Measurements from ENCODE around the gene ASPHD1. TPM values are rescaled to one million over a fixed set of nuclear protein-coding genes. Genes with fewer than 3 reads are reported as not detected.

Gene ASPHD1
- total and polyA plus RNA-seq, 2 of the 8 experiments (the other 6 are each of a cell fraction or from before 2014, with no cell fraction given): 14.5 to 18.6 TPM

- CTCF ChIA-PET (ENCODE audit: partially characterized antibody): interaction anchor here (0.8 to 15.0 kb wide), 4 partner anchors 9 to 173 kb away, joined by 3 to 212 read pairs (median 7); partner anchors contain the start of genes MVP, PAGR1 and TLCD3B
- Histone ChIP-seq H3K36me3 (ENCODE audit: control insufficient read depth in 2 of 4, insufficient read depth in 4 of 4, low read length in 3 of 4) (peaks cover 0 to 11% (median 6%) of the 10 kb centered on the region in 4 experiments; a peak in 5 of 8 replicates), H3K56ac (replicated peaks; ENCODE audit: insufficient read length, low read depth, low read length) (no peak overlapping the region), H3K4me1 (replicated peaks in 1 of 4; ENCODE audit: control insufficient read depth in 3 of 4, insufficient read depth in 4 of 4, low read length in 3 of 4) (no peaks in the 10 kb centered on the region), H3K4me2 (ENCODE audit: insufficient read depth in 1 of 2, low read depth in 2 of 2, low read length in 2 of 2) (no peak overlapping the region), H3K27ac (ENCODE audit: low read depth, low read length) (no peak overlapping the region), H3K23ac (ENCODE audit: insufficient read length) (no peak overlapping the region), H3K27me3 (replicated peaks in 1 of 4; ENCODE audit: control insufficient read depth in 3 of 4, extremely low read depth in 1 of 4, insufficient read depth in 3 of 4, low read length in 3 of 4) (no peaks in the 10 kb centered on the region), H3K23me2 (ENCODE audit: low read depth, low read length) (peaks cover 5% of the 10 kb centered on the region; the same call in 1 of the 2 replicates), H4K91ac (replicated peaks; ENCODE audit: insufficient read length, low read length) (no peak overlapping the region), H3K18ac (ENCODE audit: extremely low read depth, low read length) (no peak overlapping the region), H4K8ac (ENCODE audit: extremely low read depth, insufficient read depth, low read length) (no peak overlapping the region), H2BK120ac (replicated peaks; ENCODE audit: low read depth, low read length) (no peak overlapping the region), H3K9ac (replicated peaks in 1 of 4; ENCODE audit: extremely low read depth in 1 of 4, low read depth in 3 of 4, low read length in 3 of 4) (no peak overlapping the region; a peak in 1 of 7 replicates), H3K14ac (ENCODE audit: insufficient read length) (no peak overlapping the region), H3K4me3 (ENCODE audit: extremely low read depth in 1 of 4, insufficient read depth in 2 of 4, low read depth in 3 of 4, low read length in 4 of 4) (no peak overlapping the region), H3K79me1 (ENCODE audit: low read depth, low read length) (peaks cover 9% of the 10 kb centered on the region), H4K20me1 (replicated peaks in 1 of 2; ENCODE audit: control insufficient read depth in 1 of 2, insufficient read depth in 2 of 2, low read length in 2 of 2) (peaks cover 0 to 5% of the 10 kb centered on the region in 2 experiments), H3K9me3 (ENCODE audit: insufficient read depth in 2 of 2, low read depth in 1 of 2, low read length in 1 of 2) (no peaks in the 10 kb centered on the region), H2AK5ac (ENCODE audit: low read depth, low read length) (no peak overlapping the region), H2AFZ (ENCODE audit: low read length) (no peak overlapping the region), H2BK20ac (ENCODE audit: low read length) (no peak overlapping the region), H2BK15ac (ENCODE audit: low read length) (no peak overlapping the region), H3K79me2 (ENCODE audit: control insufficient read depth in 1 of 2, insufficient read depth in 2 of 2, low read length in 2 of 2) (peaks cover 0 to 9% of the 10 kb centered on the region in 2 experiments; a peak in 2 of 4 replicates), H2BK12ac (ENCODE audit: low read depth, low read length) (no peak overlapping the region), H2BK5ac (ENCODE audit: low read depth, low read length) (no peak overlapping the region), H4K5ac (ENCODE audit: insufficient read length, low read depth, low read length) (no peak overlapping the region), H3K4ac (replicated peaks; ENCODE audit: insufficient read length, low read depth, low read length) (no peak overlapping the region)
- no peak for FAIRE-seq
- POLR2A ChIA-PET (ENCODE audit: partially characterized antibody): interaction anchor here (0.9 to 1.6 kb wide), 3 partner anchors 29 to 51 kb away, joined by 3 to 7 read pairs (median 4); partner anchors contain the start of gene SEZ6L2
- WGBS, 2 experiments (ENCODE audit: extremely low coverage in 1 of 2, insufficient coverage in 1 of 2, insufficient read length in 1 of 2, insufficient replicate concordance in 2 of 2, low coverage in 1 of 2, low lambda C conversion rate in 2 of 2, missing lambda C conversion rate in 1 of 2): 88% methylated on average over 7 of the region's 10 CpGs; no CpG with 5 or more reads in 1 of the 2 experiments
- DNase-seq (ENCODE audit: low read depth in 1 of 2, low spot score in 2 of 2): no peak
- TF ChIP-seq RAD21 (IDR thresholded peaks at IDR 0.05 in 1 of 2, conservative IDR thresholded peaks at IDR 0.05 in 1 of 2; ENCODE audit: low read depth in 2 of 2, low read length in 2 of 2): no peak
- TF ChIP-seq ATF2 (IDR thresholded peaks at IDR 0.05; ENCODE audit: low read length): no peak
- no peak for TF ChIP-seq BCL11A (IDR thresholded peaks at IDR 0.05; ENCODE audit: low read depth in 2 of 2, low read length in 2 of 2)
- TF ChIP-seq SAP30 (IDR thresholded peaks at IDR 0.05; ENCODE audit: insufficient read depth, insufficient replicate concordance, low read length): no peak
- TF ChIP-seq SP4 (IDR thresholded peaks at IDR 0.05; ENCODE audit: low read length): no peak
- no peak for TF ChIP-seq SIRT6 (IDR thresholded peaks at IDR 0.05; ENCODE audit: low read length)
- no peak for TF ChIP-seq JUN (IDR thresholded peaks at IDR 0.05; ENCODE audit: low read depth, low read length)
- no peak for TF ChIP-seq CEBPB (IDR thresholded peaks at IDR 0.05; ENCODE audit: low read depth, low read length)
- no peak for TF ChIP-seq USF2 (IDR thresholded peaks at IDR 0.05; ENCODE audit: low read length)
Measured at GRCh38 chr16:29858149-29858849, 42.0 kb upstream of the ASPHD1 start.

Measured in H1 (cell line).